Panc1 (cell line): ENCODE data around the gene SGPL1. TPM values are rescaled to one million over a fixed set of nuclear protein-coding genes. Genes with fewer than 3 reads are reported as not detected.

Source experiments
- ATAC-seq: fragments of 200-7000 bp; cut with Tn5 transposase; 2 replicates; pipeline ENCODE4 v1.9.1; 2020; ENCODE audit warnings: mild to moderate bottlenecking, moderate library complexity
- BruUV-seq: library from RNA; stranded (reverse); fragments of 400-500 nt; replicated peaks from 2 replicates; lab custom pipeline; 2021; lab: Mats Ljungman, UMichigan
- CTCF ChIA-PET: fragments of 300-600 bp; sonication (Branson Sonifier 250); formaldehyde crosslinking; loops from one replicate; lab custom pipeline; 2022; ENCODE audit warnings: antibody characterized with exemption; lab: Charles Lee
- POLR2A ChIA-PET: fragments of 300-600 bp; sonication (Branson Sonifier 250); formaldehyde crosslinking; loops from one replicate; lab custom pipeline; 2022; ENCODE audit warnings: antibody characterized with exemption; lab: Charles Lee
- DNase-seq: peaks from one replicate; pipeline ENCODE4 v3.0.0-alpha.2; 2010; ENCODE audit warnings: low read depth, low spot score
- H3K27ac ChIP-seq: 2 replicates; pipeline ENCODE4 v1.5.1; 2011; ENCODE audit warnings: mild to moderate bottlenecking, low read length, inconsistent platforms
- H3K27me3 ChIP-seq: fragments of 200-500 bp; sonication (Bioruptor generic); 2 replicates; pipeline ENCODE4 v1.6.0; 2014; ENCODE audit warnings: low read length, inconsistent platforms; ENCODE audit not compliant: control insufficient read depth, insufficient read depth
- H3K36me3 ChIP-seq: fragments of 200-500 bp; sonication (Bioruptor generic); 2 replicates; pipeline ENCODE4 v1.5.1; 2014; ENCODE audit warnings: inconsistent platforms, mild to moderate bottlenecking, low read length, moderate library complexity; ENCODE audit not compliant: control insufficient read depth, insufficient read depth
- H3K4me1 ChIP-seq: 2 replicates; pipeline ENCODE4 v1.5.1; 2011; ENCODE audit warnings: inconsistent platforms, mild to moderate bottlenecking, low read length, moderate library complexity; ENCODE audit not compliant: control insufficient read depth, insufficient read depth
- H3K4me3 ChIP-seq, 2 experiments: 2 replicates each; pipeline ENCODE4 v1.5.1; 2011 to 2012; ENCODE audit warnings: low read depth in 2 of 2, low read length in 2 of 2, mild to moderate bottlenecking in 2 of 2, inconsistent platforms in 1 of 2, moderate library complexity in 1 of 2
- H3K9me3 ChIP-seq: fragments of 200-500 bp; sonication (Bioruptor generic); 2 replicates; pipeline ENCODE4 v1.5.1; 2014; ENCODE audit warnings: low read depth, mild to moderate bottlenecking, inconsistent platforms, low read length, moderate library complexity; ENCODE audit not compliant: control insufficient read depth, insufficient read depth
- POLR2AphosphoS5 ChIP-seq: IDR thresholded peaks from 2 replicates; pipeline ENCODE4 v1.6.1; 2012; ENCODE audit warnings: mild to moderate bottlenecking, low read depth, low read length, moderate library complexity
- REST ChIP-seq, 2 experiments: IDR thresholded peaks; 2 replicates each; pipeline ENCODE4 v1.6.1; 2011 to 2012; ENCODE audit warnings: low read depth in 2 of 2, control low read depth in 1 of 2, low read length in 1 of 2, mild to moderate bottlenecking in 1 of 2, moderate library complexity in 1 of 2; ENCODE audit not compliant: insufficient read depth in 1 of 2
- SIN3A ChIP-seq: IDR thresholded peaks from 2 replicates; pipeline ENCODE4 v1.6.1; 2012; ENCODE audit warnings: low read depth, mild to moderate bottlenecking, low read length, moderate library complexity, borderline replicate concordance; ENCODE audit not compliant: insufficient read depth
- TCF7L2 ChIP-seq: IDR thresholded peaks from 2 replicates; pipeline ENCODE4 v1.6.1; 2011; ENCODE audit warnings: mild to moderate bottlenecking, low read depth, low read length, inconsistent platforms
- in situ Hi-C: cut with HindIII; loops from 2 replicates; pipeline ENCODE4 v1.10.0; 2016; ENCODE audit warnings: low sequenced_read_pairs, low pct_unique_long_range_greater_than_20kb
- intact Hi-C: fragments of 100-400 bp; cut with micrococcal nuclease; formaldehyde crosslinking; loops from one replicate; pipeline ENCODE4 v1.10.0; 2022; ENCODE audit not compliant: unreplicated experiment
- total RNA-seq: library from RNA; stranded (reverse); gene quantifications from one replicate; pipeline ENCODE4 v1.2.1, GENCODE V29; 2021; ENCODE audit not compliant: unreplicated experiment
- TF ChIP-seq, protein P1 (sequence below): fragments of 450-650 bp; IDR thresholded peaks from 2 replicates; pipeline ENCODE4 v1.5.1; 2017; ENCODE audit warnings: mild to moderate bottlenecking

SGPL1 gene
- total RNA-seq, 1 experiment from 2014 or later = 103 TPM

GRCh38 chr10:70872291-70872690 lies 56.5 kb downstream of the SGPL1 start:
- POLR2A ChIA-PET = no interaction called here
- ATAC-seq (no peak), DNase-seq (no peak)
- TF ChIP-seq POLR2AphosphoS5 (no peak), SIN3A (no peak), TCF7L2 (no peak), REST (IDR thresholded peaks at IDR 0.05; ENCODE audit: insufficient read depth in 1 of 2, low read depth in 2 of 2, low read length in 1 of 2) (no peak)
- TF ChIP-seq, protein P1, sequence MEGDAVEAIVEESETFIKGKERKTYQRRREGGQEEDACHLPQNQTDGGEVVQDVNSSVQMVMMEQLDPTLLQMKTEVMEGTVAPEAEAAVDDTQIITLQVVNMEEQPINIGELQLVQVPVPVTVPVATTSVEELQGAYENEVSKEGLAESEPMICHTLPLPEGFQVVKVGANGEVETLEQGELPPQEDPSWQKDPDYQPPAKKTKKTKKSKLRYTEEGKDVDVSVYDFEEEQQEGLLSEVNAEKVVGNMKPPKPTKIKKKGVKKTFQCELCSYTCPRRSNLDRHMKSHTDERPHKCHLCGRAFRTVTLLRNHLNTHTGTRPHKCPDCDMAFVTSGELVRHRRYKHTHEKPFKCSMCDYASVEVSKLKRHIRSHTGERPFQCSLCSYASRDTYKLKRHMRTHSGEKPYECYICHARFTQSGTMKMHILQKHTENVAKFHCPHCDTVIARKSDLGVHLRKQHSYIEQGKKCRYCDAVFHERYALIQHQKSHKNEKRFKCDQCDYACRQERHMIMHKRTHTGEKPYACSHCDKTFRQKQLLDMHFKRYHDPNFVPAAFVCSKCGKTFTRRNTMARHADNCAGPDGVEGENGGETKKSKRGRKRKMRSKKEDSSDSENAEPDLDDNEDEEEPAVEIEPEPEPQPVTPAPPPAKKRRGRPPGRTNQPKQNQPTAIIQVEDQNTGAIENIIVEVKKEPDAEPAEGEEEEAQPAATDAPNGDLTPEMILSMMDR = no peak
- BruUV-seq = no TSS peak
- in situ Hi-C loops = no loop called here
- Histone ChIP-seq H3K9me3 (no peaks in the 10 kb centered on the region), H3K27ac (no peak overlapping the region), H3K36me3 (peaks cover 5% of the 10 kb centered on the region; the same call in 1 of the 2 replicates), H3K27me3 (no peaks in the 10 kb centered on the region), H3K4me3 (no peak overlapping the region), H3K4me1 (no peaks in the 10 kb centered on the region)
- intact Hi-C loops = no loop called here
- CTCF ChIA-PET = no interaction called here

DNA sequence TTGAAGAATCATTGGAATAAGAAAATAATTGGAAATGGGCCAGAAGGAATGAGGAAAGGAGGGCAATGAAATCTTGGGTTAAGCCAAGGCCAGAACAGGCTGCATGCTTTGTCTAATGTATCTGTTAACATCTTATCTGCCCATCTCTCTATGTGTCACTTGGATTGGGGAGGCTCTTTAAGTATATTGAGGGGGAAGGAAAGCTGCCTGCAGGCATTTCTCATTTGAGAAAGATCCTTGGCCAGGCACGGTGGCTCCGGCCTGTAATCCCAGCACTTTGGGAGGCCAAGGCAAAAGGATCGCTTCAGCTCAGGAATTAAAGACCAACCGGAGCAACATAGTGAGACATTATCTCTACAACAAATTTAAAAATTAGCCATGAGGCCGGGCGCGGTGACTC lies 58.3 kb downstream of the SGPL1 start:
- in situ Hi-C loops = no loop called here
- Histone ChIP-seq H3K36me3 (peaks cover 5% of the 10 kb centered on the region; the same call in 1 of the 2 replicates), H3K4me3 (no peak overlapping the region), H3K27me3 (no peaks in the 10 kb centered on the region), H3K9me3 (no peaks in the 10 kb centered on the region), H3K27ac (no peak overlapping the region), H3K4me1 (no peaks in the 10 kb centered on the region)
- CTCF ChIA-PET = interaction anchor here (0.6 kb wide), 1 partner anchor 119 kb away, joined by 7 read pairs; no protein-coding TSS in a partner anchor
- POLR2A ChIA-PET = no interaction called here
- BruUV-seq = no TSS peak
- no peak for TF ChIP-seq POLR2AphosphoS5
- no peak for TF ChIP-seq SIN3A
- no peak for TF ChIP-seq TCF7L2
- TF ChIP-seq, protein P1 = no peak
- TF ChIP-seq REST (IDR thresholded peaks at IDR 0.05; ENCODE audit: insufficient read depth in 1 of 2, low read depth in 2 of 2, low read length in 1 of 2) = no peak
- intact Hi-C loops = no loop called here
- ATAC-seq = no peak
- no peak for DNase-seq
